BE2C (cell line): ENCODE data around the gene ANKRD34A.

ENCODE experiments used
- DNase-seq: peaks from one replicate; pipeline ENCODE4 v3.0.0-alpha.2; 2020
- H3K27me3 ChIP-seq: fragments of 250-450 bp; sonication (Bioruptor Pico); 2 replicates; pipeline ENCODE4 v1.5.1; 2020; ENCODE audit warnings: mild to moderate bottlenecking
- H3K36me3 ChIP-seq: fragments of 250-450 bp; sonication (Bioruptor Pico); 2 replicates; pipeline ENCODE4 v1.5.1; 2020; ENCODE audit warnings: mild to moderate bottlenecking
- H3K4me1 ChIP-seq: fragments of 250-450 bp; sonication (Bioruptor Pico); 2 replicates; pipeline ENCODE4 v1.5.1; 2020
- H3K4me3 ChIP-seq: 2 replicates; pipeline ENCODE4 v1.5.1; 2011; ENCODE audit warnings: low read depth, low read length
- H3K9me3 ChIP-seq: fragments of 250-450 bp; sonication (Bioruptor Pico); 2 replicates; pipeline ENCODE4 v1.5.1; 2020
- CTCF ChIP-seq: IDR thresholded peaks from 2 replicates; pipeline ENCODE4 v1.5.1; 2012; ENCODE audit warnings: mild to moderate bottlenecking, low read depth, low read length

ANKRD34A gene

GRCh38 chr1:145956361-145956760 lies 8.0 kb downstream of the ANKRD34A start:
- H3K9me3 ChIP-seq = no peaks in the 10 kb centered on the region
- no peaks in the 10 kb centered on the region; the same call in 1 of the 2 replicates for H3K36me3 ChIP-seq
- H3K4me1 ChIP-seq = peaks cover 8% of the 10 kb centered on the region
- no peaks in the 10 kb centered on the region for H3K27me3 ChIP-seq
- peak overlapping the region; percentile 78 for H3K4me3 ChIP-seq
- TF ChIP-seq CTCF = no peak
- DNase-seq = no peak

- TF ChIP-seq CTCF = no peak
- no peaks in the 10 kb centered on the region; the same call in 1 of the 2 replicates for H3K36me3 ChIP-seq
- no peak for DNase-seq
- H3K27me3 ChIP-seq = no peaks in the 10 kb centered on the region
- H3K9me3 ChIP-seq = no peaks in the 10 kb centered on the region
- peak overlapping the region; percentile 0; the same call in 1 of the 2 replicates for H3K4me3 ChIP-seq
- H3K4me1 ChIP-seq = peaks cover 8% of the 10 kb centered on the region
Measured at GRCh38 chr1:145955436-145955835, 8.9 kb downstream of the ANKRD34A start.

- Histone ChIP-seq H3K9me3 (no peaks in the 10 kb centered on the region), H3K4me3 (no peak overlapping the region), H3K36me3 (no peaks in the 10 kb centered on the region; the same call in 1 of the 2 replicates), H3K4me1 (peaks cover 5% of the 10 kb centered on the region), H3K27me3 (no peaks in the 10 kb centered on the region)
- no peak for DNase-seq
- no peak for TF ChIP-seq CTCF
Measured at GRCh38 chr1:145953861-145954260, 10.5 kb downstream of the ANKRD34A start.

- DNase-seq = no peak
- no peaks in the 10 kb centered on the region; the same call in none of the 2 replicates for H3K36me3 ChIP-seq
- no peaks in the 10 kb centered on the region for H3K9me3 ChIP-seq
- H3K4me1 ChIP-seq = no peaks in the 10 kb centered on the region; the same call in 1 of the 2 replicates
- no peaks in the 10 kb centered on the region for H3K27me3 ChIP-seq
- no peak overlapping the region for H3K4me3 ChIP-seq
- TF ChIP-seq CTCF = no peak
Measured at GRCh38 chr1:145952903-145953302, 11.5 kb downstream of the ANKRD34A start.

GRCh38 chr1:145951526-145951925 lies 12.8 kb downstream of the ANKRD34A start:
- Histone ChIP-seq H3K36me3 (peaks cover 9% of the 10 kb centered on the region), H3K9me3 (no peaks in the 10 kb centered on the region), H3K4me3 (no peak overlapping the region), H3K4me1 (no peaks in the 10 kb centered on the region; the same call in 1 of the 2 replicates), H3K27me3 (no peaks in the 10 kb centered on the region)
- no peak for DNase-seq
- TF ChIP-seq CTCF = no peak

- no peaks in the 10 kb centered on the region for H3K4me1 ChIP-seq
- H3K36me3 ChIP-seq = peaks cover 11% of the 10 kb centered on the region
- TF ChIP-seq CTCF = no peak
- DNase-seq = no peak
- H3K4me3 ChIP-seq = no peak overlapping the region
- H3K27me3 ChIP-seq = no peaks in the 10 kb centered on the region
- no peaks in the 10 kb centered on the region for H3K9me3 ChIP-seq
Measured at GRCh38 chr1:145949219-145949618, 15.2 kb downstream of the ANKRD34A start.
